ENCODE results near the gene SEMA6D.

- TF ChIP-seq EZH2 (IDR thresholded peaks at IDR 0.05; ENCODE audit: borderline replicate concordance, low read depth, low read length, severe bottlenecking) (no peak), CTCF (IDR thresholded peaks at IDR 0.05; ENCODE audit: borderline replicate concordance, extremely low read depth, low read length, poor library complexity, severe bottlenecking) (no peak)
Observed at GRCh38 chr15:47755941-47756340, 38.6 kb downstream of the SEMA6D start.

Data from DND-41 (cell line).